ENCODE measurements around the gene XYLT1.

Gene XYLT1

DNA sequence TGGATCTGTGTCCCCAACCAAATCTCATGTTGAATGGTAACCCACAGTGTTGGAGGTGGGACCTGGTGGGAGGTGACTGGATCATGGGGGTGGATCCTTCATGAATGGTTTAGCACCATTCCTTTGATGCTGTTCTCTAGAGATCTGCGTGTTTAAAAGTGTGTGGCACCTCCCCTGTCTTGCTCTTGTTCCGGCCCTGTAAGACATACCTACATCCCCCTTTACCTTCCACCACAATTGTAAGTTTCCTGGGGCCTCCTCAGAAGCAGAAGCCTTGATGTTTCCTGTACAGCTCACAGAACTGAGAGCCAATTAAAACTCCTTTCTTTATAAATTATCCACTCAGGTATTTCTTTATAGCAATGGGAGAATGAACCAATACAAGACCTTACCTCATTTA is 257.7 kb downstream of the XYLT1 start:
- TF ChIP-seq ZFX (IDR thresholded peaks at IDR 0.05; ENCODE audit: borderline replicate concordance), result no peak
- TF ChIP-seq, protein P1, sequence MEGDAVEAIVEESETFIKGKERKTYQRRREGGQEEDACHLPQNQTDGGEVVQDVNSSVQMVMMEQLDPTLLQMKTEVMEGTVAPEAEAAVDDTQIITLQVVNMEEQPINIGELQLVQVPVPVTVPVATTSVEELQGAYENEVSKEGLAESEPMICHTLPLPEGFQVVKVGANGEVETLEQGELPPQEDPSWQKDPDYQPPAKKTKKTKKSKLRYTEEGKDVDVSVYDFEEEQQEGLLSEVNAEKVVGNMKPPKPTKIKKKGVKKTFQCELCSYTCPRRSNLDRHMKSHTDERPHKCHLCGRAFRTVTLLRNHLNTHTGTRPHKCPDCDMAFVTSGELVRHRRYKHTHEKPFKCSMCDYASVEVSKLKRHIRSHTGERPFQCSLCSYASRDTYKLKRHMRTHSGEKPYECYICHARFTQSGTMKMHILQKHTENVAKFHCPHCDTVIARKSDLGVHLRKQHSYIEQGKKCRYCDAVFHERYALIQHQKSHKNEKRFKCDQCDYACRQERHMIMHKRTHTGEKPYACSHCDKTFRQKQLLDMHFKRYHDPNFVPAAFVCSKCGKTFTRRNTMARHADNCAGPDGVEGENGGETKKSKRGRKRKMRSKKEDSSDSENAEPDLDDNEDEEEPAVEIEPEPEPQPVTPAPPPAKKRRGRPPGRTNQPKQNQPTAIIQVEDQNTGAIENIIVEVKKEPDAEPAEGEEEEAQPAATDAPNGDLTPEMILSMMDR (IDR thresholded peaks at IDR 0.05), result no peak
- H3K27ac ChIP-seq, result no peak overlapping the region

DNA sequence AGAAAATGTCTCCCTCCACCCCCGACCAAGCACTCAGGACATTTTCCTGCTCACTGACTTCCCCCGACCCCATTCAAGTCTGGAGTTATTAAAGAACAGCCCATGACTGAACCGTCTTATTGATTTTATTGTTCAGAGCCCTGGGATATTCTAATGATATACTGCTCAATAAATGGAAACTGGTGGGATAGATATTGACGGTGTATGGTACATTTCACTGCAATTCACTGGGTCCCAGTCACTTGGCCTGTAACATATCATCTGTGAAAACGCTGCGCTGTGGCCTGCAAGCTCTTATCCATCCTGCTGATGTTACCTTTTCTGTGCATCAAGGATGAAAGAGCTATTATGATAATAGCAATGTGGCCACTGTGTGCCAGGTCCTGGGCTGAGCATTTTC is 258.2 kb downstream of the XYLT1 start:
- no peak overlapping the region for H3K27ac ChIP-seq
- no peak for TF ChIP-seq ZFX (IDR thresholded peaks at IDR 0.05; ENCODE audit: borderline replicate concordance)
- TF ChIP-seq, protein P1 (IDR thresholded peaks at IDR 0.05), result no peak

DNA sequence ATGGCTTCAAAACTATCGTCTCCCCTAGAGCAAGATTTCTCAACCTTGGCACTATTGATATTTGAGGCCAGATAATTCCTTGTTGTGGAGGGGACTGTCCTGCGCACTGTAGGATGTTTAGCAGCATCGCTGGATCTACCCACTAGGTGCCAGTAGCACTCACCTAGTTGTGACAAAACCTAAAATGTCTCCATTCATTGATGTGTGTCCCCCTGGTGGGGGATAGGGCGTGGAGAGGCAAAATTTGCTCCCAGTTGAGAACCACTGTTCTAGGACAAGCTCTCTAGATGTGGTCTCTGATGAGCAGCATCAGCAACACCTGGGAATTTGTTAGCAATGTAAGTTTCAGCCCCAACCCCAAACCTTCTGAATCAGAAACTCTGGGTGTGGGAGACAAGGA is 259.0 kb downstream of the XYLT1 start:
- TF ChIP-seq ZFX (IDR thresholded peaks at IDR 0.05; ENCODE audit: borderline replicate concordance), result no peak
- TF ChIP-seq, protein P1 (IDR thresholded peaks at IDR 0.05), result 0 out of 2 replicates have a peak, but pooled peaks have one; percentile 8
- H3K27ac ChIP-seq, result no peak overlapping the region

- TF ChIP-seq, protein P1 (IDR thresholded peaks at IDR 0.05), result no peak
- no peak for TF ChIP-seq ZFX (IDR thresholded peaks at IDR 0.05; ENCODE audit: borderline replicate concordance)
- H3K27ac ChIP-seq, result no peak overlapping the region
Measured at GRCh38 chr16:17206712-17207111, 264.0 kb downstream of the XYLT1 start.

DNA sequence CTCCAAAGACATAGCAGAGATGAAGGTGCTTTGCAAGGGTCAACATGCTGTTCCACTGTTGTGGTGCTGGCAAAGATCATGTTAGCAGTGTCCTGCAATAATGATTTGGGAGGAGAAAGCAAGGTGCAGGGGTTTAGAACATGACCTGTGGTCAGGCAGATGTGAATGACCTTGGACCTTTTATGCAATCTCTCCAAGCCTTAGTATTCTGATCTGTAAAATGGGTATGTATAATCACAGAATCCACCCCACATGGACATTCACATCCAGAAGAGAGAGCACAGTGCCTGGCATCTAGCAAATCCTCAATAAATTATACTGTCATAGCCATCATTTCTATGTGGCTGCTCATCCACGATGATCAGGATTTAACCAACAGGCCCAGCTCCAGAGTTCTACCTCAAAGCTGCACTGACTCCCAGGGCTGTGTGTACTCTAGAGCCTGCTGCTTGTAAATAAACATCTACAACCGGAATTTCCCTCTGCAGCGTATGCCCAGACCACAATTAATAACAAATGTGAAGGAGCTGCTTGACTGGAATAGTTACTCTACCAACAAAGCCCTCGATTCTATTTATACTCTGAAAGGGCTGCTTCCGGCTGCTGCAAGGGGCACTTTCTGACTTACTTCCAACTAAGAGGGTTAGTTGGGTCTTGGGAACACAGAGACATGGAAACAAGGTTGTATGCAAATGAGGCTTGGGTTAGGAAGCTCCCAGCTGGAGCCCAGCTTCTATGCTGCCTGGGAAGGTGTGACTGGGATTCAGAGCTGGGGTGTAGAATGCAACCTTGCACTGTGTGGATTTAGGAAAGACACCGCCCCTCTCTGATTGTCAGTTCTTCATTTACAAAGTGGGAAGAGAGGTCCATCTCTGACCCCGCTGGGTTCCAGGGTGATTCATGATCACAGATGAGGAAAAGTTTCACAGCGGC is 265.2 kb downstream of the XYLT1 start:
- H3K27ac ChIP-seq, result no peak overlapping the region
- no peak for TF ChIP-seq ZFX (IDR thresholded peaks at IDR 0.05; ENCODE audit: borderline replicate concordance)
- TF ChIP-seq, protein P1 (IDR thresholded peaks at IDR 0.05), result no peak

GRCh38 chr16:17204644-17205043 is 266.1 kb downstream of the XYLT1 start:
- no peak for TF ChIP-seq ZFX (IDR thresholded peaks at IDR 0.05; ENCODE audit: borderline replicate concordance)
- TF ChIP-seq, protein P1 (IDR thresholded peaks at IDR 0.05), result no peak

GRCh38 chr16:17204206-17204605 is 266.6 kb downstream of the XYLT1 start:
- no peak for TF ChIP-seq ZFX (IDR thresholded peaks at IDR 0.05; ENCODE audit: borderline replicate concordance)
- TF ChIP-seq, protein P1 (IDR thresholded peaks at IDR 0.05), result no peak
- H3K27ac ChIP-seq, result no peak overlapping the region

More at GRCh38 chr16:17204644-17205043, 266.1 kb downstream of the XYLT1 start:
- no peak overlapping the region for H3K27ac ChIP-seq
